Vagina (tissue), 2 donors: Measurements from ENCODE around the gene BLTP1. TPM values are rescaled to one million over a fixed set of nuclear protein-coding genes. Genes with fewer than 3 reads are reported as not detected.
"Not testable (repeated sequence)": the region's sequence is repeated elsewhere in the genome, so short reads cannot be mapped to it uniquely, and the experiment has no call there.

Experiments used
- DNase-seq, 2 donors: peaks; one replicate each; pipeline ENCODE4 v3.0.0-alpha.2; 2017; ENCODE audit errors: extremely low spot score in 2 of 2
- H3K27ac ChIP-seq: fragments of 200-600 bp; sonication (generic); one replicate; pipeline ENCODE4 v1.5.1; 2019
- H3K27me3 ChIP-seq: fragments of 200-600 bp; sonication (generic); one replicate; pipeline ENCODE4 v1.5.1; 2019
- H3K36me3 ChIP-seq, 2 donors: fragments of 200-600 bp; sonication (generic); one replicate each; pipeline ENCODE4 v1.5.1; 2017 to 2019
- H3K4me1 ChIP-seq: fragments of 200-600 bp; sonication (generic); one replicate; pipeline ENCODE4 v1.5.1; 2019
- H3K4me3 ChIP-seq, 2 donors: fragments of 200-600 bp; sonication (generic); 1 replicate in 1 of 2; 2 replicates in 1 of 2; pipeline ENCODE4 v1.5.1; 2016 to 2019
- H3K9me3 ChIP-seq: fragments of 200-600 bp; sonication (generic); one replicate; pipeline ENCODE4 v1.5.1; 2019
- POLR2A ChIP-seq, 2 donors: fragments of 450-650 bp; IDR thresholded peaks; one replicate each; pipeline ENCODE4 v1.6.1; 2017; ENCODE audit warnings: antibody characterized with exemption in 2 of 2, mild to moderate bottlenecking in 2 of 2, moderate library complexity in 2 of 2
- POLR2AphosphoS5 ChIP-seq, 2 donors: sonication (generic); formaldehyde crosslinking; IDR thresholded peaks; one replicate each; pipeline ENCODE4 v1.9.0; 2017; ENCODE audit warnings: antibody characterized with exemption in 2 of 2, mild to moderate bottlenecking in 2 of 2, low read depth in 1 of 2; ENCODE audit not compliant: insufficient read depth in 1 of 2
- intact Hi-C: fragments of 100-400 bp; cut with DNase I; formaldehyde crosslinking; loops from one replicate; pipeline ENCODE4 v1.15.1; 2023
- total RNA-seq: library from RNA; depleted of rRNA; stranded (reverse); fragments of >200 nt; gene quantifications from one replicate; pipeline ENCODE4 v1.2.3, GENCODE V29; 2016
- TF ChIP-seq, protein P1 (sequence below), 3 experiments: fragments of 450-650 bp in 2 of 3; fragments of 200-600 bp in 1 of 3; sonication (generic) in 1 of 3; IDR thresholded peaks; one replicate each; pipeline ENCODE4 v1.5.1; 2017 to 2019; ENCODE audit warnings: antibody characterized with exemption in 3 of 3, mild to moderate bottlenecking in 2 of 3, moderate library complexity in 2 of 3

BLTP1 gene, protein sequence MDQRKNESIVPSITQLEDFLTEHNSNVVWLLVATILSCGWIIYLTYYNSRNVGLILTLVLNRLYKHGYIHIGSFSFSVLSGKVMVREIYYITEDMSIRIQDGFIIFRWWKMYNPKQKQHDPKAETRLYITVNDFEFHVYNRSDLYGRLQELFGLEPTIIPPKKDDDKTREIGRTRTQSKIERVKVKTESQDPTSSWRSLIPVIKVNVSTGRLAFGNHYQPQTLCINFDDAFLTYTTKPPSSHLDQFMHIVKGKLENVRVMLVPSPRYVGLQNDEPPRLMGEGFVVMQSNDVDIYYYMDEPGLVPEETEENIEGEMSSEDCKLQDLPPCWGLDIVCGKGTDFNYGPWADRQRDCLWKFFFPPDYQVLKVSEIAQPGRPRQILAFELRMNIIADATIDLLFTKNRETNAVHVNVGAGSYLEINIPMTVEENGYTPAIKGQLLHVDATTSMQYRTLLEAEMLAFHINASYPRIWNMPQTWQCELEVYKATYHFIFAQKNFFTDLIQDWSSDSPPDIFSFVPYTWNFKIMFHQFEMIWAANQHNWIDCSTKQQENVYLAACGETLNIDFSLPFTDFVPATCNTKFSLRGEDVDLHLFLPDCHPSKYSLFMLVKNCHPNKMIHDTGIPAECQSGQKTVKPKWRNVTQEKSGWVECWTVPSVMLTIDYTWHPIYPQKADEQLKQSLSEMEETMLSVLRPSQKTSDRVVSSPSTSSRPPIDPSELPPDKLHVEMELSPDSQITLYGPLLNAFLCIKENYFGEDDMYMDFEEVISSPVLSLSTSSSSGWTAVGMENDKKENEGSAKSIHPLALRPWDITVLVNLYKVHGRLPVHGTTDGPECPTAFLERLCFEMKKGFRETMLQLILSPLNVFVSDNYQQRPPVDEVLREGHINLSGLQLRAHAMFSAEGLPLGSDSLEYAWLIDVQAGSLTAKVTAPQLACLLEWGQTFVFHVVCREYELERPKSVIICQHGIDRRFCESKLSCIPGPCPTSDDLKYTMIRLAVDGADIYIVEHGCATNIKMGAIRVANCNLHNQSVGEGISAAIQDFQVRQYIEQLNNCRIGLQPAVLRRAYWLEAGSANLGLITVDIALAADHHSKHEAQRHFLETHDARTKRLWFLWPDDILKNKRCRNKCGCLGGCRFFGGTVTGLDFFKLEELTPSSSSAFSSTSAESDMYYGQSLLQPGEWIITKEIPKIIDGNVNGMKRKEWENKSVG (N-terminal part only)
- total RNA-seq: 94.0 TPM

DNA sequence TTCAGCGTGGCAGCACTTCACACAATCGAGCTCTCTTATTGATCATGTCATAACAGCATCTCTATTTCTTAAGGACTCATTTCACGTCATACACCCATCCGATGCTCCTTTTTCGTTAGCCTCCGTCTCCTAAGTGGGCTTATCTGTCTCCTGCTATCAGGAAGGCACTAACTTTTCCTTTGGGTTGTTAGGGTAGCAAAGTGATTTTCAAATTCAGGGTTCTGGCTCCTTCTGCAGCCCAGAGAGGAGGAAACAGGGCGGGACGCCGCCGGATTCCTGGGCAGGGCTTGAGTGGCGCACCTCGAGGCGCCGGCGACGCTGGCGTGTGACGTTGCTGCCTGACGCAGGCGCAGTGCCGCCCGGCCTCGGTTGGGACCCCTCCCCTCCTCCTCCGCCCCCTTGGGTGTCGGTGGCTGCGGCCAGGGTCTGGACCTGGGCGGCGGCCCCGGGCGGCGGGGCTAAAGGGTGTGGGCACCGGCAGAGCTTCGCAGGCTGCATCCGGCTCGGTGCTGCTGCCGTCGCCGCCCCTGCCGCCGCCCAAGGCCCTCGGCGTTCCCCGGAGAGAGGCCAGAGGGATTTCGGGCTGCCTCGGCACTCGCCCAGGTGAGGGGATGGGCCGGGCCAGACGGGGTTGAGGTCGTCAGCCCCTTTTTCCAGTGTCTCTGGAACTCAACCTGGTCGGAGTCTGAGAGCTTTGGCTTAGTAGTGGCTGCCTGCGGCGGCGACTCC is at the start of gene BLTP1:
TSS of gene BLTP1 (plus strand) at position 350 of the 729 bp plus-strand sequence. CDS start 18,317 bp downstream, outside the sequence.
- peak in 1 of 2 donors; percentile 67 for TF ChIP-seq POLR2A (IDR thresholded peaks at IDR 0.05)
- TF ChIP-seq, protein P1, sequence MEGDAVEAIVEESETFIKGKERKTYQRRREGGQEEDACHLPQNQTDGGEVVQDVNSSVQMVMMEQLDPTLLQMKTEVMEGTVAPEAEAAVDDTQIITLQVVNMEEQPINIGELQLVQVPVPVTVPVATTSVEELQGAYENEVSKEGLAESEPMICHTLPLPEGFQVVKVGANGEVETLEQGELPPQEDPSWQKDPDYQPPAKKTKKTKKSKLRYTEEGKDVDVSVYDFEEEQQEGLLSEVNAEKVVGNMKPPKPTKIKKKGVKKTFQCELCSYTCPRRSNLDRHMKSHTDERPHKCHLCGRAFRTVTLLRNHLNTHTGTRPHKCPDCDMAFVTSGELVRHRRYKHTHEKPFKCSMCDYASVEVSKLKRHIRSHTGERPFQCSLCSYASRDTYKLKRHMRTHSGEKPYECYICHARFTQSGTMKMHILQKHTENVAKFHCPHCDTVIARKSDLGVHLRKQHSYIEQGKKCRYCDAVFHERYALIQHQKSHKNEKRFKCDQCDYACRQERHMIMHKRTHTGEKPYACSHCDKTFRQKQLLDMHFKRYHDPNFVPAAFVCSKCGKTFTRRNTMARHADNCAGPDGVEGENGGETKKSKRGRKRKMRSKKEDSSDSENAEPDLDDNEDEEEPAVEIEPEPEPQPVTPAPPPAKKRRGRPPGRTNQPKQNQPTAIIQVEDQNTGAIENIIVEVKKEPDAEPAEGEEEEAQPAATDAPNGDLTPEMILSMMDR (IDR thresholded peaks at IDR 0.05): no peak
- TF ChIP-seq POLR2AphosphoS5 (IDR thresholded peaks at IDR 0.05; ENCODE audit: insufficient read depth in 1 of 2, low read depth in 1 of 2): peak; percentile 56 to 88
- Histone ChIP-seq H3K27me3 (no peaks in the 10 kb centered on the region), H3K4me3 (peak within 1 kb of the TSS; percentile 87 to 92), H3K4me1 (peaks cover 26% of the 10 kb centered on the region), H3K9me3 (no peaks in the 10 kb centered on the region), H3K27ac (peak within 1 kb of the TSS; percentile 94), H3K36me3 (peaks cover 0 to 9% of the 10 kb centered on the region in 2 donors)
- intact Hi-C loops: no loop called here
- peak in 1 of 2 donors; percentile 88 for DNase-seq

DNA sequence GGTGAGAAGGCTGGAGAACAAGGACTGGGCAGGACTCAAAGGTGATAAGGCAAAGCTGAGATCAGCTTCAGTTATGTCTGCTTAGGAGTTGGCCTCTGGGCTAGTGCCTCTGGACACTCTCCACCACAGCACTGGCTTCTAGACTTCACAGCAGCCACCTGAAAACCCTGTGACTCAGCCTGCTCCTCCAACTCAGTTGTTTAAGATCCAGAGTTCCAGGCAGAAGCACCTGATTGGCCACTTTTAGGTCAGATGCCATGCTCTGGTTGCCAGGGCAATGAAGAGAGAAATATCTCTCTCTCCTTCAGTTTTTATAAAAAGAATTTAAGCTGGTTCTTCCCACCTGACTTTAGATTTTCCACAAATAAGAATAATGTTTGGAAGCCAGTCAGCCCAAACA is 47.9 kb upstream of the BLTP1 start:
- DNase-seq: no peak
- TF ChIP-seq, protein P1 (IDR thresholded peaks at IDR 0.05): no peak
- TF ChIP-seq POLR2A (IDR thresholded peaks at IDR 0.05) (no peak), POLR2AphosphoS5 (IDR thresholded peaks at IDR 0.05; ENCODE audit: insufficient read depth in 1 of 2, low read depth in 1 of 2) (no peak)
- Histone ChIP-seq H3K27me3 (no peaks in the 10 kb centered on the region), H3K9me3 (no peaks in the 10 kb centered on the region), H3K4me3 (no peak overlapping the region), H3K36me3 (no peaks in the 10 kb centered on the region), H3K27ac (no peak overlapping the region), H3K4me1 (no peaks in the 10 kb centered on the region)
- intact Hi-C loops: no loop called here

DNA sequence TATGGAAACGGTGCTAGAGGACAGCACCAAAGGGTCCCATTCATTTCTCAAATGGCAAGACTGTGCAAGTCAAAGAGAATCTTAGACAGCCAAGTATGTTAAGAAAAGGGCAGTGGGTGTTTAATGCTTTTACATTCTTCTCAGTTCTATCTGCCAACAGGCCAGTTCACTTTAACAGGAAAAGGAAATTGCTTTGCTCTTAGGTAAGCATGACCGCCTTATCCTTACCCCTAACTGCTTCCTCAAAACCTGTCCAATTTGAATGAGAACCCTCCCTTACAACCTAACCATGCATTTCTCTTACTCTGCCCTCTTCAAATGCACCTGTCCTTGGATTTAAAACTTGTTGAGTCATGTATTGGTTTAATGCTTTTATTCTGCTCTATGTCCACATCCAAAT is 44.5 kb upstream of the BLTP1 start:
- Histone ChIP-seq H3K9me3 (no peaks in the 10 kb centered on the region), H3K4me1 (no peaks in the 10 kb centered on the region), H3K27ac (no peak overlapping the region), H3K27me3 (no peaks in the 10 kb centered on the region), H3K36me3 (no peaks in the 10 kb centered on the region), H3K4me3 (no peak overlapping the region)
- DNase-seq: no peak
- intact Hi-C loops: no loop called here
- TF ChIP-seq, protein P1 (IDR thresholded peaks at IDR 0.05): no peak
- no peak for TF ChIP-seq POLR2AphosphoS5 (IDR thresholded peaks at IDR 0.05; ENCODE audit: insufficient read depth in 1 of 2, low read depth in 1 of 2)

DNA sequence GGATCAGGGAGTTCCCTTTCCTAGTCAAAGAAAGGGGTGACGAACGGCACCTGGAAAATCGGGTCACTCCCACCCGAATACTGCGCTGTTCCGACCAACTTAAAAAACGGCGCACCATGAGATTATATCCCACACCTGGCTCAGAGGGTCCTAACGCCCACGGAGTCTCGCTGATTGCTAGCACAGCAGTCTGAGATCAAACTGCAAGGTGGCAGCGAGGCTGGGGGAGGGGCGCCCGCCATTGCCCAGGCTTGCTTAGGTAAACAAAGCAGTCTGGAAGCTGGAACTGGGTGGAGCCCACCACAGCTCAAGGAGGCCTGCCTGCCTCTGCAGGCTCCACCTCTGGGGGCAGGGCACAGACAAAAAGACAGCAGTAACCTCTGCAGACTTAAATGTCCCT is 41.8 kb upstream of the BLTP1 start:
- H3K27ac ChIP-seq, H3K36me3 ChIP-seq, H3K27me3 ChIP-seq, H3K9me3 ChIP-seq, intact Hi-C loops, H3K4me3 ChIP-seq, H3K4me1 ChIP-seq, DNase-seq: not testable (repeated sequence)

DNA sequence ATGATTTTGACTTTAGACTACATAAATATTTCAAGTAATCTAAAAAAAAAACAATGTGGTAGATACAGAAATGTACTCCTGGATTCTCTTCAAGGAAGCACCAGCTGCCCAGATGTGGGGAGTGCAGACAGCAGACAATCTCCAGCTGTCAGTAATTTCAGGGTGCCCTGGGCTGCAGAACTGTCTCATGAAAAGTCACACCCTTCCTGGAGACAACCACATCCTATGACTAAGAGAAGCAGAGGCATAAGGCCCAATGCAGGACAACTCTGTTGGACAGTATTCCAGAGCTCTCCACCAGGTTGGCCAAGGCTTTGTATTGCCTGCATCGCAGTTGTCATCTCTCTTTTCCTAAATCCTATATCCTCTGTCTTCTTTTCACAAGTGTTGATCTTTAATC is 34.4 kb upstream of the BLTP1 start:
- TF ChIP-seq, protein P1 (IDR thresholded peaks at IDR 0.05): no peak
- TF ChIP-seq POLR2A (IDR thresholded peaks at IDR 0.05) (no peak), POLR2AphosphoS5 (IDR thresholded peaks at IDR 0.05; ENCODE audit: insufficient read depth in 1 of 2, low read depth in 1 of 2) (no peak)

More for the DNA sequence above, 34.4 kb upstream of the BLTP1 start:
- no peak overlapping the region for H3K27ac ChIP-seq
- H3K27me3 ChIP-seq: no peaks in the 10 kb centered on the region
- DNase-seq: no peak
- no peak overlapping the region for H3K4me3 ChIP-seq
- intact Hi-C loops: no loop called here
- H3K36me3 ChIP-seq: no peaks in the 10 kb centered on the region
- no peaks in the 10 kb centered on the region for H3K9me3 ChIP-seq
- no peaks in the 10 kb centered on the region for H3K4me1 ChIP-seq
